WTC11 (cell line): ENCODE results near the gene CYP2A7.

ENCODE experiments used
- CREB1 ChIP-seq: sonication (generic); formaldehyde crosslinking; IDR thresholded peaks from 2 replicates; pipeline ENCODE4 v1.8.0; 2023; ENCODE audit warnings: mild to moderate bottlenecking, missing genetic modification reagents
- TCF7 ChIP-seq: sonication (generic); formaldehyde crosslinking; IDR thresholded peaks from 2 replicates; pipeline ENCODE4 v1.8.0; 2022; ENCODE audit warnings: mild to moderate bottlenecking, low read depth, missing genetic modification reagents, moderate library complexity
- TF ChIP-seq, protein P1 (sequence below): sonication (generic); formaldehyde crosslinking; IDR thresholded peaks from 2 replicates; pipeline ENCODE4 v1.8.0; 2022; ENCODE audit warnings: mild to moderate bottlenecking, missing genetic modification reagents

DNA sequence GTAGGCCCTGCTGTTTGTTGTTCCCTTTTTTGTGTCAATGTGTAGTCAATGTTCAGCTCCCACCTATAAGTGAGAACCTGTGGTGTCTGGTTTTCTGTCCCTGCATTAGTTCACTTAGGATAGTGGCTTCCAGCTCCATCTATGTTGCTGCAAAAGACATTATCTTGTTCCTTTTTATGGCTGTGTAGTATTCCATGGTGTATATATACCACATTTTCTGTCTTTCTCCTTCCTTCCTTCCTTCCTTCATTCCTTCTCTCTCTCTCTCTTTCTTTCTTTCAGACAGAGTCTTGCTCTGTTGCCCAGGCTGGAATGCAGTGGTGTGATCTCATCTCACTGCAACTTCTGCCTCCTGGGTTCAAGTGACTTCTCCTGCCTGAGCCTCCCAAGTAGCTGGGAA, 52.8 kb downstream of the CYP2A7 start:
- TF ChIP-seq, protein P1, sequence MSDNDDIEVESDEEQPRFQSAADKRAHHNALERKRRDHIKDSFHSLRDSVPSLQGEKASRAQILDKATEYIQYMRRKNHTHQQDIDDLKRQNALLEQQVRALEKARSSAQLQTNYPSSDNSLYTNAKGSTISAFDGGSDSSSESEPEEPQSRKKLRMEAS (CRISPR knock-in tag) = no peak
- TF ChIP-seq CREB1 (CRISPR knock-in tag) (no peak), TCF7 (CRISPR knock-in tag) (no peak)
